K562 (cell line): Measurements from ENCODE around the gene WLS. TPM values are rescaled to one million over a fixed set of nuclear protein-coding genes. Genes with fewer than 3 reads are reported as not detected.

Source experiments
- ATAC-seq: fragments of 200-7000 bp; cut with Tn5 transposase; 3 replicates; pipeline ENCODE4 v1.9.1; 2020; ENCODE audit warnings: moderate library complexity
- BruUV-seq: library from RNA; stranded (reverse); fragments of 400-500 nt; replicated peaks from 2 replicates; lab custom pipeline; 2021; lab: Mats Ljungman, UMichigan
- CTCF ChIA-PET: fragments of 300-600 bp; formaldehyde crosslinking; extraction: SDS; loops from one replicate; lab custom pipeline; 2021; ENCODE audit warnings: low intra/inter-chr PET ratio; lab: Yijun Ruan, JAX
- POLR2A ChIA-PET: fragments of 300-600, 350-650 bp; sonication (Branson Sonifier 250); formaldehyde crosslinking; extraction: SDS; loops from one replicate; lab custom pipeline; 2021; ENCODE audit warnings: antibody characterized with exemption, inconsistent platforms; lab: Yijun Ruan, JAX
- DNase-seq, 4 experiments: peaks; one replicate each; pipeline versions ENCODE4 v3.0.0 to v3.0.0-alpha.2; 2011 to 2018; ENCODE audit warnings: low spot score in 3 of 4, mixed read lengths in 3 of 4; ENCODE audit errors: extremely low read depth in 1 of 4
- FAIRE-seq: peaks from 2 replicates; lab custom pipeline; 2011; peaks lifted over from hg19 to GRCh38; lab: Jason Lieb, UNC
- H2AFZ ChIP-seq: 2 replicates; pipeline ENCODE4 v1.6.0; 2011; ENCODE audit warnings: low read depth, low read length, control low read depth, inconsistent platforms
- H3K27ac ChIP-seq: fragments of 200-600 bp; 3 replicates; pipeline ENCODE4 v1.8.0; 2011; ENCODE audit warnings: low read depth, mild to moderate bottlenecking, control low read depth, inconsistent platforms, low read length, moderate library complexity, mixed read lengths; ENCODE audit errors: extremely low read depth
- H3K27me3 ChIP-seq, 2 experiments: fragments of 300-600 bp in 1 of 2; 2 replicates in 1 of 2; 3 replicates in 1 of 2; pipeline versions ENCODE4 v1.6.0 to v1.8.0; 2011; ENCODE audit warnings: inconsistent platforms in 2 of 2, low read length in 2 of 2, mild to moderate bottlenecking in 1 of 2, mixed read lengths in 1 of 2, moderate library complexity in 1 of 2; ENCODE audit not compliant: control insufficient read depth in 2 of 2, insufficient read depth in 2 of 2
- H3K36me3 ChIP-seq: fragments of 300-600 bp; 3 replicates; pipeline ENCODE4 v1.8.0; 2011; ENCODE audit warnings: mild to moderate bottlenecking, low read length, inconsistent platforms; ENCODE audit not compliant: control insufficient read depth, insufficient read depth
- H3K4me1 ChIP-seq, 2 experiments: fragments of 200-600 bp in 1 of 2; replicated peaks in 1 of 2; 2 replicates in 1 of 2; 3 replicates in 1 of 2; pipeline versions ENCODE4 v1.5.1 to v1.8.0; 2011; ENCODE audit warnings: inconsistent platforms in 2 of 2, low read length in 2 of 2, mild to moderate bottlenecking in 1 of 2, mixed read lengths in 1 of 2, moderate library complexity in 1 of 2; ENCODE audit not compliant: control insufficient read depth in 2 of 2, insufficient read depth in 2 of 2
- H3K4me2 ChIP-seq: 2 replicates; pipeline ENCODE4 v1.6.1; 2011; ENCODE audit warnings: low read length, control low read depth, inconsistent platforms, mixed read lengths; ENCODE audit not compliant: insufficient read depth
- H3K4me3 ChIP-seq: fragments of 200-600 bp; sonication (generic), shearing (Covaris generic); 2 replicates; pipeline ENCODE4 v1.5.1; 2016; ENCODE audit warnings: control low read depth, inconsistent platforms
- H3K79me2 ChIP-seq: fragments of 200-600 bp; 3 replicates; pipeline ENCODE4 v1.8.0; 2011; ENCODE audit warnings: low read length, inconsistent platforms; ENCODE audit not compliant: control insufficient read depth, insufficient read depth
- H3K9ac ChIP-seq, 2 experiments: 2 replicates each; pipeline versions ENCODE4 v1.6.0 to v1.6.1; 2011; ENCODE audit warnings: low read depth in 2 of 2, low read length in 2 of 2, control low read depth in 1 of 2, inconsistent platforms in 1 of 2, mild to moderate bottlenecking in 1 of 2, mixed read lengths in 1 of 2; ENCODE audit not compliant: insufficient read depth in 1 of 2
- H3K9me1 ChIP-seq: one replicate; pipeline ENCODE4 v1.6.0; 2011; ENCODE audit warnings: inconsistent platforms, mild to moderate bottlenecking, low read length, moderate library complexity; ENCODE audit not compliant: control insufficient read depth, insufficient read depth
- H3K9me3 ChIP-seq: replicated peaks from 2 replicates; pipeline ENCODE4 v1.5.1; 2011; ENCODE audit warnings: low read depth, low read length, inconsistent platforms; ENCODE audit not compliant: control insufficient read depth, insufficient read depth
- H4K20me1 ChIP-seq: replicated peaks from 2 replicates; pipeline ENCODE4 v1.6.1; 2011; ENCODE audit warnings: low read length, inconsistent platforms, mixed read lengths; ENCODE audit not compliant: control insufficient read depth, insufficient read depth
- BCOR ChIP-seq: fragments of 450-650 bp; IDR thresholded peaks from 2 replicates; pipeline ENCODE4 v1.6.1; 2016
- BMI1 ChIP-seq: fragments of 150-350 bp; IDR thresholded peaks from 2 replicates; pipeline ENCODE4 v1.6.1; 2014; ENCODE audit warnings: low read length
- CXXC5 ChIP-seq: fragments of 250-450 bp; sonication (Bioruptor Pico); IDR thresholded peaks from 2 replicates; pipeline ENCODE4 v1.8.0; 2022; ENCODE audit warnings: inconsistent platforms, mild to moderate bottlenecking, moderate library complexity
- EP300 ChIP-seq: IDR thresholded peaks from 2 replicates; pipeline ENCODE4 v1.6.1; 2012; ENCODE audit warnings: low read length, improper control_type of control experiment
- ILF3 ChIP-seq: fragments of 450-650 bp; IDR thresholded peaks from 2 replicates; pipeline ENCODE4 v1.6.1; 2018; ENCODE audit warnings: antibody characterized with exemption, mild to moderate bottlenecking, moderate library complexity, borderline replicate concordance
- MBD1 ChIP-seq: fragments of 250-450 bp; sonication (Bioruptor Pico); IDR thresholded peaks from 2 replicates; pipeline ENCODE4 v1.8.0; 2022; ENCODE audit warnings: inconsistent platforms
- SRF ChIP-seq, 2 experiments: fragments of 250-450, 450-650 bp in 1 of 2; sonication (Bioruptor Pico) in 1 of 2; sonication (generic) in 1 of 2; formaldehyde crosslinking; IDR thresholded peaks; 2 replicates each; pipeline versions ENCODE4 v1.5.0 to v1.5.1; 2020 to 2022; ENCODE audit warnings: mild to moderate bottlenecking in 1 of 2, missing genetic modification reagents in 1 of 2
- U2AF1 ChIP-seq: fragments of 200-400 bp; formaldehyde crosslinking; optimal IDR thresholded peaks from 2 replicates; pipeline ENCODE3; 2017; ENCODE audit warnings: mild to moderate bottlenecking, low read depth, low read length, moderate library complexity
- YBX1 ChIP-seq: fragments of 450-650 bp; IDR thresholded peaks from 2 replicates; pipeline ENCODE4 v1.7.1; 2016; ENCODE audit warnings: mild to moderate bottlenecking
- ZNF124 ChIP-seq: sonication (generic); formaldehyde crosslinking; IDR thresholded peaks from 2 replicates; pipeline ENCODE4 v1.8.1; 2022; ENCODE audit warnings: missing genetic modification reagents
- ZNF197 ChIP-seq: fragments of 200-800 bp; sonication (Bioruptor generic); IDR thresholded peaks from 2 replicates; pipeline ENCODE4 v1.6.1; 2016; ENCODE audit warnings: low read depth, missing genetic modification characterization, missing compliant biosample characterization
- ZNF511 ChIP-seq: sonication (generic); formaldehyde crosslinking; IDR thresholded peaks from 2 replicates; pipeline ENCODE4 v1.8.0; 2022; ENCODE audit warnings: mild to moderate bottlenecking, missing genetic modification reagents
- ZNF75A ChIP-seq: fragments of 450-650 bp; formaldehyde crosslinking; IDR thresholded peaks from 2 replicates; pipeline ENCODE4 v1.4.0; 2020; ENCODE audit warnings: mild to moderate bottlenecking
- WGBS: fragments of 100-300 bp; shearing (Covaris generic); methylation state at CpG from one replicate; pipeline ENCODE4 v1.1.6; 2016; ENCODE audit warnings: low coverage, mixed read lengths; ENCODE audit not compliant: insufficient coverage; ENCODE audit errors: missing lambda C conversion rate; 5-methylcytosine and 5-hydroxymethylcytosine counted together
- in situ Hi-C: fragments of 300-500 bp; cut with MboI; formaldehyde crosslinking; loops from 4 replicates; pipeline ENCODE4 v1.15.0; 2018; ENCODE audit warnings: inconsistent platforms, mixed read lengths
- intact Hi-C: fragments of 100-400 bp; cut with micrococcal nuclease; formaldehyde crosslinking; loops from 2 replicates; pipeline ENCODE4 v1.14.2; 2022
- polyA plus RNA-seq, 8 experiments: library from polyadenylated mRNA; depleted of rRNA in 4 of 8; stranded (reverse) in 5 of 8; unstranded in 3 of 8; fragments of >200 nt; fragmentation: Nextera tagmentation in 2 of 8; fragmentation: Illumina TruSeq in 1 of 8; extraction: Ambion mirVana in 2 of 8; extraction: Trizol in 1 of 8; gene quantifications; 2 replicates each; pipeline versions ENCODE4 v1.2.1 to v1.2.3, GENCODE V29; 2011 to 2014; ENCODE audit warnings: inconsistent platforms in 1 of 8, missing spikeins in 1 of 8
- total RNA-seq, 7 experiments: library from RNA; depleted of rRNA in 6 of 7; stranded (reverse); fragments of >200 nt in 6 of 7; fragmentation: Illumina TruSeq in 2 of 7; extraction: Trizol in 2 of 7; gene quantifications; 2 replicates each; pipeline versions ENCODE4 v1.2.1 to v1.2.3, GENCODE V29; 2011 to 2021; ENCODE audit warnings: low replicate concordance in 1 of 7

WLS gene
- total and polyA plus RNA-seq, 9 of the 15 experiments (the other 6 are each of a cell fraction or from before 2014, with no cell fraction given) = 0.47 TPM; not detected in 8

GRCh38 chr1:68165665-68166064, 66.7 kb downstream of the WLS start (continued):
- TF ChIP-seq MBD1 (CRISPR knock-in tag) (no peak), CXXC5 (no peak), BMI1 (no peak), EP300 (no peak), ZNF124 (CRISPR knock-in tag) (no peak), SRF (CRISPR knock-in tag; IDR thresholded peaks at IDR 0.05) (no peak), ZNF197 (no peak), YBX1 (no peak)

GRCh38 chr1:68164918-68165317, 67.4 kb downstream of the WLS start:
- Histone ChIP-seq H3K9me3 (no peaks in the 10 kb centered on the region), H4K20me1 (no peaks in the 10 kb centered on the region; the same call in 1 of the 2 replicates), H2AFZ (no peak overlapping the region), H3K4me1 (peaks cover 0 to 3% of the 10 kb centered on the region in 2 experiments; a peak in 1 of 5 replicates), H3K9ac (no peak overlapping the region), H3K36me3 (no peaks in the 10 kb centered on the region), H3K9me1 (no peaks in the 10 kb centered on the region), H3K4me3 (no peak overlapping the region), H3K27ac (no peak overlapping the region), H3K27me3 (peaks cover 4 to 13% of the 10 kb centered on the region in 2 experiments; a peak in 2 of 5 replicates), H3K79me2 (no peaks in the 10 kb centered on the region), H3K4me2 (no peak overlapping the region)
- in situ Hi-C loops (no loop called here), intact Hi-C loops (no loop called here)
- no peak for ATAC-seq
- no peak for DNase-seq
- FAIRE-seq = no peak
- CTCF ChIA-PET = no interaction called here
- WGBS = 0% methylated on average over 1 of the region's 1 CpG
- POLR2A ChIA-PET = interaction anchor here (0.6 kb wide), 1 partner anchor 299 kb away, joined by 4 read pairs; no protein-coding TSS in a partner anchor
- TF ChIP-seq ZNF75A = no peak
- TF ChIP-seq ILF3 = no peak
- no peak for TF ChIP-seq U2AF1
- TF ChIP-seq BCOR = no peak
- no peak for TF ChIP-seq ZNF511 (CRISPR knock-in tag)
- no TSS peak for BruUV-seq
